Measurements from ENCODE around the gene RAD52.

Gene RAD52

DNA sequence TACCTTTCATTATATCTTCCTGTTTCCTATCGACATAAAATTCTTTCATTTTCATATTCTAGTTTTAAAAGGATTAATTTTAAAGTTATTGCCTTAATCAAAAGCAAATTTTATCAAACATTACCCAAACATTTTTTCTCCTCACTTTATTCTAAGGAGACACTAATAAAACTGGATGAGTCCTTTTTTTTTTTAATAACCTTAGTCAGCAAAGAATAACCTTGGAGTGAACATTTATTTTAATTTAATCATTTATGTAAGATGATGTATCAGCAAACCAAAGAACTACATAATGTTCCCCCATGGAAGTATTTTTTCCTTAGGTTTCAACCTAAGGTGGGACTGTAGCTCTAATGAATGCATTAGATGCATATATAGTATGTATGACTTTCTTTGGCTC, 83.9 kb downstream of the RAD52 start:
- FAIRE-seq, result no peak

DNA sequence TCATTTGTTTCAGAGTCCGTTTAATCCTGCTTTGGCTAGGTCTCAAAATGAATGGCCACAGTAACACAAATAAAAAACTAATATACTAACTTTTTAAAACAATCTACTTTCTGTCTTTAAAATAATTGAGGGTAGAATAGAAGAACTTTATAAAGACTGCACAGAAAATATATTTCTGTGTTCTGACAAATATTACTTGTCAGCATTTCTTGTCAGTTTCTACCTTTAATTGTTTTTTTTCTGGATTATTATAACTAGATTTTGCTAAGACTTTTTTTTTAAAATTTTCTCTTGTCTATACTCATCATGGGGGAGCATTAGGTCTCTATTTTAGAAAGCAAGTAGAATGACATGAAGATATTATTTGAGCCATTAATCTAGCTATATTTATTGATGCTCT, 86.2 kb downstream of the RAD52 start:
- no peak for FAIRE-seq

DNA sequence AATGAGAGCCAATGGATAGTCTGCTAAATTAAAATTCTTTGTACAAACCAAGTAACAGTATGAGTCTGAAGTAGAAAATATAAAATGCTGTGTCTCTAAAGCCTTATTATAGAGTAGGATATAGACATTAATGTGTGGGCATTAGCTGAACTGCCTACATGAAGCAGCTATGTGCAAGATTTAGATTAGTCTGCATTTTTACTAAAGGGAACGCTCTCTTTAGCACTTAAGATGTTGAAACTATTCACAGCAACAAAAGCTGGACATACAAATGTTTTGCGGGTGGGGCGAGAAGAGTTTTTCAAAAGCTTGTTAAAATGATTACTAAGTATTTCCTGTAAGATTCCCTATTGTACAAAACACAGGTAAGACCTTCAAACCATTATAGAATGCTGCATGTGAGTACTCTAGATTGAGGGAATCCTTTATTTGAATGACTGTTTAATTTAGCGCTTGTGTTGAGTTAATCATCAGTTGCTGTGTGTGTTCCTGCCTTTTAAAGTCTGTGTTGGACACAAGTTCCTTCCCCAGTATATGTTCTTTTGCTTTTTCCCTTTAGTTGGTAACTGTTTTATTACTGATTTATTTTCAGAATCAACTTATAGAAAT, 87.1 kb downstream of the RAD52 start:
- no peak for FAIRE-seq

Measured in A204.1 (cell line).